Prostate gland (tissue), 2 donors: Measurements from ENCODE around the gene SLC35F3. TPM values are rescaled to one million over a fixed set of nuclear protein-coding genes. Genes with fewer than 3 reads are reported as not detected.

Experiments used
- DNase-seq: peaks from one replicate; pipeline ENCODE4 v3.0.0-alpha.2; 2019; ENCODE audit warnings: low spot score
- H3K27ac ChIP-seq, 2 donors: fragments of 200-600 bp; sonication (generic); 2 replicates each; pipeline ENCODE4 v1.5.1; 2017 to 2019
- H3K27me3 ChIP-seq: fragments of 200-600 bp; sonication (generic); replicated peaks from 2 replicates; pipeline ENCODE4 v1.5.1; 2019; ENCODE audit not compliant: insufficient read depth
- H3K36me3 ChIP-seq, 2 donors: fragments of 200-600 bp; sonication (generic); 1 replicate in 1 of 2; 2 replicates in 1 of 2; pipeline versions ENCODE4 v1.5.1 to v1.8.1; 2017 to 2019
- H3K4me1 ChIP-seq: fragments of 200-600 bp; sonication (generic); replicated peaks from 2 replicates; pipeline ENCODE4 v1.5.1; 2019
- H3K4me3 ChIP-seq, 2 donors: fragments of 200-600 bp; sonication (generic); 2 replicates each; pipeline ENCODE4 v1.5.1; 2017 to 2019
- H3K9me3 ChIP-seq: fragments of 200-600 bp; sonication (generic); 2 replicates; pipeline ENCODE4 v1.5.1; 2017
- CTCF ChIP-seq, 4 experiments: fragments of 200-600 bp in 2 of 4; fragments of 450-650 bp in 2 of 4; sonication (generic) in 2 of 4; IDR thresholded peaks; 1 replicate in 3 of 4; 2 replicates in 1 of 4; pipeline ENCODE4 v1.5.1; 2016 to 2019; ENCODE audit warnings: antibody characterized with exemption in 4 of 4, mild to moderate bottlenecking in 2 of 4, moderate library complexity in 2 of 4
- POLR2A ChIP-seq: fragments of 450-650 bp; IDR thresholded peaks from one replicate; pipeline ENCODE4 v1.6.1; 2016; ENCODE audit warnings: antibody characterized with exemption, mild to moderate bottlenecking
- POLR2AphosphoS5 ChIP-seq: sonication (generic); formaldehyde crosslinking; IDR thresholded peaks from one replicate; pipeline ENCODE4 v1.6.1; 2017; ENCODE audit warnings: antibody characterized with exemption
- WGBS: methylation state at CpG from one replicate; pipeline ENCODE4 v1.1.5; 2018; 5-methylcytosine and 5-hydroxymethylcytosine counted together
- intact Hi-C: fragments of 100-400 bp; cut with DNase I; formaldehyde crosslinking; loops from one replicate; pipeline ENCODE4 v1.14.2; 2022
- total RNA-seq, 2 donors: library from RNA; depleted of rRNA; stranded (reverse); fragments of >200 nt; gene quantifications; one replicate each; pipeline ENCODE4 v1.1.0, GENCODE V29; 2016

SLC35F3 gene
- total RNA-seq, 2 donors from 2014 or later: 0.34 to 0.64 TPM

GRCh38 chr1:233928123-233928522 is 23.6 kb downstream of the SLC35F3 start:
- no peaks in the 10 kb centered on the region for H3K4me1 ChIP-seq
- no peak overlapping the region for H3K27ac ChIP-seq
- WGBS: 85% methylated on average over 2 of the region's 2 CpGs
- no peaks in the 10 kb centered on the region for H3K36me3 ChIP-seq
- H3K4me3 ChIP-seq: no peak overlapping the region
- no peak for TF ChIP-seq POLR2A
- no peak for TF ChIP-seq POLR2AphosphoS5
- TF ChIP-seq CTCF (IDR thresholded peaks at IDR 0.05): no peak
- no peak for DNase-seq
- intact Hi-C loops: no loop called here
- no peaks in the 10 kb centered on the region for H3K27me3 ChIP-seq
- no peaks in the 10 kb centered on the region for H3K9me3 ChIP-seq

GRCh38 chr1:233933339-233933738 is 28.9 kb downstream of the SLC35F3 start:
- WGBS: 95% methylated on average over 4 of the region's 4 CpGs
- no peak for DNase-seq
- Histone ChIP-seq H3K4me3 (no peak overlapping the region), H3K27me3 (no peaks in the 10 kb centered on the region), H3K27ac (no peak overlapping the region), H3K9me3 (no peaks in the 10 kb centered on the region), H3K4me1 (no peaks in the 10 kb centered on the region), H3K36me3 (no peaks in the 10 kb centered on the region)
- intact Hi-C loops: no loop called here
- TF ChIP-seq POLR2A (no peak), CTCF (IDR thresholded peaks at IDR 0.05) (no peak), POLR2AphosphoS5 (no peak)

GRCh38 chr1:233935297-233935868 is 30.9 kb downstream of the SLC35F3 start:
- Histone ChIP-seq H3K27ac (no peak overlapping the region), H3K4me1 (no peaks in the 10 kb centered on the region), H3K9me3 (no peaks in the 10 kb centered on the region), H3K4me3 (no peak overlapping the region), H3K36me3 (no peaks in the 10 kb centered on the region), H3K27me3 (no peaks in the 10 kb centered on the region)
- no peak for DNase-seq
- TF ChIP-seq CTCF (IDR thresholded peaks at IDR 0.05) (no peak), POLR2A (no peak), POLR2AphosphoS5 (no peak)
- WGBS: 75% methylated on average over 4 of the region's 4 CpGs
- intact Hi-C loops: no loop called here

GRCh38 chr1:233936422-233936821 is 31.9 kb downstream of the SLC35F3 start:
- Histone ChIP-seq H3K9me3 (no peaks in the 10 kb centered on the region), H3K36me3 (no peaks in the 10 kb centered on the region), H3K4me1 (no peaks in the 10 kb centered on the region), H3K4me3 (no peak overlapping the region), H3K27ac (no peak overlapping the region), H3K27me3 (no peaks in the 10 kb centered on the region)
- no peak for DNase-seq
- TF ChIP-seq POLR2AphosphoS5 (no peak), POLR2A (no peak), CTCF (IDR thresholded peaks at IDR 0.05) (no peak)
- intact Hi-C loops: no loop called here
- 96% methylated on average over 1 of the region's 1 CpG for WGBS

GRCh38 chr1:233936842-233937241 is 32.4 kb downstream of the SLC35F3 start:
- Histone ChIP-seq H3K27me3 (no peaks in the 10 kb centered on the region), H3K36me3 (no peaks in the 10 kb centered on the region), H3K27ac (no peak overlapping the region), H3K4me3 (no peak overlapping the region), H3K9me3 (no peaks in the 10 kb centered on the region), H3K4me1 (no peaks in the 10 kb centered on the region)
- intact Hi-C loops: no loop called here
- no peak for DNase-seq
- WGBS: 91% methylated on average over 3 of the region's 3 CpGs
- TF ChIP-seq POLR2A: no peak
- no peak for TF ChIP-seq CTCF (IDR thresholded peaks at IDR 0.05)
- no peak for TF ChIP-seq POLR2AphosphoS5
